NCI-H187 (cell line): Measurements from ENCODE around the gene TMOD2.

Source experiments
- DNase-seq, 2 experiments: peaks; one replicate each; lab custom pipeline; 2025; lab: John Stamatoyannopoulos, UW

The TMOD2 gene

DNA sequence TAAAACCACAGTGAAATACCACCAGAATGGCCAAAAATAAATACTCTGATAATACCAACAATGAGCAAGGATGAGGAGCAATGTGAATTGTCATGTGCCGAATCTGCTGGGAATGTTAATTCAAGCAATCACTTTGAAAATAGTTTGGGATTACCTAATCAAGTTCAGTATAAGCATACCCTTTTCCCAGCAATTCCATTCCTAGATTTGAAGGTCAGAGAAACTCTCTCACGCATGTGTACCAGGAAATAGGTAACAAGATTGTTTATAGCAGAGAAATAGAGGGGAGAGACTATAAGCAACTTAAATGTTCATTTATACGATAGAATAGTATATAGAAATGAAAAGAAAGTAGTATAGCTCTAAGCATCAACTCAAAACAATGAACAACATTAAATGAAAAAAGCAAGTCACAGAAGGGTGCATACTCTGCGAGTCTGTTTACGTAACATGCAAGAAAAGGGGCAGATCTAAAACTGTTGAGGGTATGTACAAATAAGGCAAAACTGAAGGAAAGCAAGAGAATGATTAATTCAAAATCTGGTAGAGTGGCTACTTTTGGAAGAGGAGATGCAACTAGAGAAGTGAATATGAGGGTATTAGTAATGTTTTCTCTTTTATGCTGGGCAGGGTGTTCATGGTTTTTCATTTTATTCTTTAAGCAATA is 105.5 kb downstream of the TMOD2 start:
- no peak for DNase-seq

GRCh38 chr15:51861557-51862359 is 110.4 kb downstream of the TMOD2 start:
- DNase-seq: no peak

DNA sequence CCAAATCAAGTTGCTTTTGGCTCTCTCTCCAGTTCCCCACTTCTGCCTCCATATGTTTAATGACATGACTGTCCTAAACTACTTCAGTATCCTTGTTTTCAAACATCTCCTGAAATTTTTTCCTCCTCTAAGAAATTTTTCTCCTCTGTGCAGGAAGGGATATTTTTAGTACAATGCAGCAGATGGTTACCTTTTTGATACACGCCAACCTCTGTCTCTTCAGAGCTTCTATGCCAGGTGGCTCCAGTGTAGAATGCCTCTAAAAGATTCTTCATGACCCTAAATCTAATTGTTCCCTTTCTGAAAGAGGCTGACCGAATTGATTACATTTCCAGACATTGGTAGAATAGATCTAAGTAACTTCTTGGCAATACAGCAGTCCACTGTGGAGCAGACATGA is 111.7 kb downstream of the TMOD2 start:
- no peak for DNase-seq

DNA sequence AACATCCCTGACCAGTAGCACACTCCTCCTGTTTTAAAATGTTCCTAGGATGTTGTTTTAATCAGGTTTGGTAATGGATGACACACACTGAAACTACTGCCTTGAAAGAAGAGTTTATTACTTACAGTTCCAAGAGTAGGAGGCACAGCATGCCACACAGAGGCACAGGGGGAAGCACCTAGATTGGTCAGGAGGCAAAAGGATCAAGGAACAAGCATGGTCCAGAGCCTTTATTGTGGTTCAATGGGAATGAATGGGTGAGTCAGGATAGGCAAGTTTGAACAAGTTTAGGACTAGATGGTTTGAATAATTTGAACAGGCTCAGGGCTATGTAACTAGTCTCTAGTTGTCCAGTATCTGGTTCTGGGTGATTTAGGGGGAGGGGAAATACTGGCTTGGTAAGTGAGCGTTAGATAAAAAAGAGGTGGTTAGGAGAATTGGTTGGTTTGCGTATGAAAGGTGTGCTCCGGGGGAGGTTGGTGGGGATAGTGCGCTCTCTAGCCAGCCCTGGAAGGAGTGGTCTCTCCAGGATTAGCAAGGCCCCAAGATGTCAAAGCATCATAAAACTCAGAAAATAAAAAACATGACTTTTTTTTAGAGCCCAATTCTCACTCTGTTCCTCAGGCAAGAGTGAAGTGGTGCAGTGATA is 113.1 kb downstream of the TMOD2 start:
- no peak for DNase-seq

- DNase-seq: no peak
Observed at GRCh38 chr15:51865317-51865716, 113.9 kb downstream of the TMOD2 start.
